Neural cell (in vitro differentiated cells): ENCODE results near the gene DLK2.

Experiments used
- EP300 ChIP-seq: fragments of 450-650 bp; conservative IDR thresholded peaks from 2 replicates; pipeline ENCODE4 v1.6.1; 2014; ENCODE audit warnings: antibody characterized with exemption, mild to moderate bottlenecking, moderate library complexity; ENCODE audit not compliant: poor library complexity, severe bottlenecking
- EZH2 ChIP-seq: fragments of 200-600, 300-800 bp; shearing (Covaris generic), sonication (generic); IDR thresholded peaks from 2 replicates; pipeline ENCODE4 v1.6.1; 2014; ENCODE audit warnings: antibody characterized with exemption, low read length, borderline replicate concordance, mild to moderate bottlenecking; ENCODE audit not compliant: insufficient read depth, poor library complexity, severe bottlenecking
- POLR2AphosphoS5 ChIP-seq: IDR thresholded peaks from 2 replicates; pipeline ENCODE4 v1.6.1; 2012
- RAD21 ChIP-seq: fragments of 450-650 bp; conservative IDR thresholded peaks from 2 replicates; pipeline ENCODE4 v1.6.1; 2014; ENCODE audit warnings: antibody characterized with exemption, mild to moderate bottlenecking, moderate library complexity
- TF ChIP-seq, protein P1 (sequence below): fragments of 450-650 bp; IDR thresholded peaks from 2 replicates; pipeline ENCODE4 v1.5.1; 2014; ENCODE audit warnings: antibody characterized with exemption, mild to moderate bottlenecking, moderate library complexity; ENCODE audit not compliant: poor library complexity, severe bottlenecking
- TF ChIP-seq, protein P2 (sequence below): IDR thresholded peaks from 2 replicates; pipeline ENCODE4 v1.6.1; 2012; ENCODE audit warnings: borderline replicate concordance

DNA sequence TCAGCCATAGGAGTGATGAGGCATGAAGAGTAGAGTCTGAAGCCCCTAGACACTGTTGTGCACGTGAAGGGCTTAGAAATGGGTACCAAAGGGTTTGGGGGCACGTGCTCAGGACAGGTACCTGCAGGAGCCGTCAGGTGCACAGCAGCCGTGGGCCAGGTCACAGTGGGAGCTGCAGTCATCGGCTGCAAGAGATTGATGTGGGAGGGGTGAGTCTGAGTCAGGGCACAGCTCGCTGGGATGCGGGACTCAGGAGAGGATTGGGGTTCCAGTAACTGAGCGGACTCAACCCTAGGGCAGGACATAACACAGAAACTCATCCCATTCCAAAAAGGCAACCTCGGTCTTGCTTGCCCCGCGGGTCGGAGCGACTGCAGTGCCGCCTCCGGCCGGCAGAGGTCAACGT, 1.1 kb downstream of the DLK2 start:
- TF ChIP-seq RAD21 (no peak), POLR2AphosphoS5 (no peak), EZH2 (no peak), EP300 (no peak)
- TF ChIP-seq, protein P1, sequence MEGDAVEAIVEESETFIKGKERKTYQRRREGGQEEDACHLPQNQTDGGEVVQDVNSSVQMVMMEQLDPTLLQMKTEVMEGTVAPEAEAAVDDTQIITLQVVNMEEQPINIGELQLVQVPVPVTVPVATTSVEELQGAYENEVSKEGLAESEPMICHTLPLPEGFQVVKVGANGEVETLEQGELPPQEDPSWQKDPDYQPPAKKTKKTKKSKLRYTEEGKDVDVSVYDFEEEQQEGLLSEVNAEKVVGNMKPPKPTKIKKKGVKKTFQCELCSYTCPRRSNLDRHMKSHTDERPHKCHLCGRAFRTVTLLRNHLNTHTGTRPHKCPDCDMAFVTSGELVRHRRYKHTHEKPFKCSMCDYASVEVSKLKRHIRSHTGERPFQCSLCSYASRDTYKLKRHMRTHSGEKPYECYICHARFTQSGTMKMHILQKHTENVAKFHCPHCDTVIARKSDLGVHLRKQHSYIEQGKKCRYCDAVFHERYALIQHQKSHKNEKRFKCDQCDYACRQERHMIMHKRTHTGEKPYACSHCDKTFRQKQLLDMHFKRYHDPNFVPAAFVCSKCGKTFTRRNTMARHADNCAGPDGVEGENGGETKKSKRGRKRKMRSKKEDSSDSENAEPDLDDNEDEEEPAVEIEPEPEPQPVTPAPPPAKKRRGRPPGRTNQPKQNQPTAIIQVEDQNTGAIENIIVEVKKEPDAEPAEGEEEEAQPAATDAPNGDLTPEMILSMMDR, result peak; percentile 90
- TF ChIP-seq, protein P2, sequence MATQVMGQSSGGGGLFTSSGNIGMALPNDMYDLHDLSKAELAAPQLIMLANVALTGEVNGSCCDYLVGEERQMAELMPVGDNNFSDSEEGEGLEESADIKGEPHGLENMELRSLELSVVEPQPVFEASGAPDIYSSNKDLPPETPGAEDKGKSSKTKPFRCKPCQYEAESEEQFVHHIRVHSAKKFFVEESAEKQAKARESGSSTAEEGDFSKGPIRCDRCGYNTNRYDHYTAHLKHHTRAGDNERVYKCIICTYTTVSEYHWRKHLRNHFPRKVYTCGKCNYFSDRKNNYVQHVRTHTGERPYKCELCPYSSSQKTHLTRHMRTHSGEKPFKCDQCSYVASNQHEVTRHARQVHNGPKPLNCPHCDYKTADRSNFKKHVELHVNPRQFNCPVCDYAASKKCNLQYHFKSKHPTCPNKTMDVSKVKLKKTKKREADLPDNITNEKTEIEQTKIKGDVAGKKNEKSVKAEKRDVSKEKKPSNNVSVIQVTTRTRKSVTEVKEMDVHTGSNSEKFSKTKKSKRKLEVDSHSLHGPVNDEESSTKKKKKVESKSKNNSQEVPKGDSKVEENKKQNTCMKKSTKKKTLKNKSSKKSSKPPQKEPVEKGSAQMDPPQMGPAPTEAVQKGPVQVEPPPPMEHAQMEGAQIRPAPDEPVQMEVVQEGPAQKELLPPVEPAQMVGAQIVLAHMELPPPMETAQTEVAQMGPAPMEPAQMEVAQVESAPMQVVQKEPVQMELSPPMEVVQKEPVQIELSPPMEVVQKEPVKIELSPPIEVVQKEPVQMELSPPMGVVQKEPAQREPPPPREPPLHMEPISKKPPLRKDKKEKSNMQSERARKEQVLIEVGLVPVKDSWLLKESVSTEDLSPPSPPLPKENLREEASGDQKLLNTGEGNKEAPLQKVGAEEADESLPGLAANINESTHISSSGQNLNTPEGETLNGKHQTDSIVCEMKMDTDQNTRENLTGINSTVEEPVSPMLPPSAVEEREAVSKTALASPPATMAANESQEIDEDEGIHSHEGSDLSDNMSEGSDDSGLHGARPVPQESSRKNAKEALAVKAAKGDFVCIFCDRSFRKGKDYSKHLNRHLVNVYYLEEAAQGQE, result no peak
